ENCODE measurements around the gene NSUN3. TPM values are rescaled to one million over a fixed set of nuclear protein-coding genes. Genes with fewer than 3 reads are reported as not detected.

Gene NSUN3
- 7.1 to 8.5 TPM (median 7.5 TPM) in 5 replicates for total RNA-seq (2022; extraction: Qiagen RNA extraction)

DNA sequence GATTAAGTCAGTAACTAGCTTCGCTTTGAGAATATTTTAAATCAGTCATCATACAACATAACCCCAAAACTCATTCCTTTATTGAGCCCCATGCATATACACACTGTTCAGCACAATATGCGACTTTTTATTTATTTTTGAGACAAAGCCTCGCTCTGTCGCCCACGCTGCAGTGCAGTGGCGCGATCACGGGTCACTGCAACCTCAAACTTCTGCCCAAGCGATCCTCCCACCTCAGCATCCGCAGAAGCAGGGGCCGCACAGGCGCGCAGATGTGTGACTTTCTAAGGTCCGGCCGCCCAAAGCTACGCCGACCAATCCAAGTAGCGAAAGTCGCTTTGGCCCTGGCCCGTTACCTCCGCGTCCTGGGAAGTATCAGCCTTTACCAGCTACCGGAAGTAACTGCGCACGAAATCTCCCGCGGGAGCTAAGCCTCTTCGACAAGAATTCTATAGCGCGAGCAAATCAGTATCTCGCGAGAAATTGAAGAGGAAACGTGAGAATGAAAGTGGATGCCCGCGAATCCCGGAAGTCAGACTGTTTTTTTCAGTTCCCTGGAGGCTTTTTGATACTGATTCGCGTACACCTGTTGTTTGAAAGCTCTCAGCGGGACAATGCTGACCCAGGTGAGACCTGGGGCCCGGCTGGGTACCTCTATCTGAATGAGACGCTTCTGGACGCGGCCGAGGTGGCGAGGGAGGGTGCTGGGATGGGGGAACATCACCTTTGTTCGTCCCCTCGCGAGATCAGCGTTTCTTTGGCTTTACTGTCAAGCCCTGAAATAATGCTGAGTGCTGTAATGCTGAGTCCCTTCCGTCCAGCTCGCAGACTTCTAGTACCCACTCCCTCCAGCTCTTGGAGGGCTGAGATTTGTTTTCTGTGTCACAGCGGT is at the start of gene NSUN3, which contains the start of gene DHFR2:
Gene NSUN3, plus strand, starts transcription at position 549 of the 892 bp plus-strand sequence. Its CDS starts 66 bp downstream, at position 615.
Gene DHFR2, minus strand, starts transcription at position 404 of the 892 bp plus-strand sequence. CDS start 1,405 bp downstream, outside the sequence.

GRCh38 chr3:94028093-94028837 is 34.6 kb upstream of the NSUN3 start, which contains the start of gene STX19:
TSS of gene STX19 (minus strand) at chr3:94028597. CDS start at chr3:94015269, 13,328 bp downstream.

Other genes starting within 250 kb of the NSUN3 start
- gene PROS1, start 89.2 kb upstream of the NSUN3 start, total RNA-seq (2022; extraction: Qiagen RNA extraction), result 8.0 to 11.2 TPM (median 8.5 TPM) in 5 replicates
- gene ARL13B, start 82.9 kb upstream of the NSUN3 start, total RNA-seq (2022; extraction: Qiagen RNA extraction), result 8.6 to 12.2 TPM (median 11.3 TPM) in 5 replicates
- gene STX19, start 34.5 kb upstream of the NSUN3 start, total RNA-seq (2022; extraction: Qiagen RNA extraction), result 0.08 to 0.09 TPM in 2 of 5 replicates, not detected in the others
- 2.9 to 4.5 TPM (median 3.6 TPM) in 5 replicates for gene DHFR2, start 145 bp upstream of the NSUN3 start, total RNA-seq (2022; extraction: Qiagen RNA extraction)